ENCODE data around the gene C6orf52.
"Not testable (repeated sequence)": the region's sequence is repeated elsewhere in the genome, so short reads cannot be mapped to it uniquely, and the experiment has no call there.

Gene C6orf52

GRCh38 chr6:10695086-10695657 lies 756 bp upstream of the C6orf52 start:
- FAIRE-seq, result no peak

DNA sequence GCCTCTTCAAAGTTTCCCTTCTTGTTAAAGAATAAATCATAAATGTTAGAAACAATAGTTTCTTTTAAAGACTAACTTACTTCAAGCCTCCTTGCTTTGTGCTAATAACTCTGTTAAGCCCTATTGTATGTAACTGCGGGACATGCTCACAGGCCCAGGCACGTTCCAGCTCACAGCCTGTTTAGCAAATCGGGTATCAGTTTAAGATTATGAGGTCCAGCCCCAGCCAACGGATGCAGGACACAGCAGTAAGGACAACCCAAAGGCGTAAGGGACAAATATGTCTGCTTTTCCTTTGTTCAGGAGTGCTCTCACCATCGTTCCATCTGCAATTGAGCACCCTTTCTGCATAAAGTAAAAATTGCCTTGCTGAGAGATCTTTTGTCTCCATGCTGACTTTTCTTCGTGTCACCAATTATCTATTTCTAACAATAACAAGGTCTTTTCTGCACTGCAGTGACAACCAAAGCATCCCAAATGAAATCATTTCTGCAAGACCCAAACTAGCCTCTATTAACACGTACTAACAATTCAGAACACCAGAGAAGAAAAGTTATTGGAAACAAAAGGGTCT lies 1.4 kb downstream of the C6orf52 start:
- no peak for FAIRE-seq

DNA sequence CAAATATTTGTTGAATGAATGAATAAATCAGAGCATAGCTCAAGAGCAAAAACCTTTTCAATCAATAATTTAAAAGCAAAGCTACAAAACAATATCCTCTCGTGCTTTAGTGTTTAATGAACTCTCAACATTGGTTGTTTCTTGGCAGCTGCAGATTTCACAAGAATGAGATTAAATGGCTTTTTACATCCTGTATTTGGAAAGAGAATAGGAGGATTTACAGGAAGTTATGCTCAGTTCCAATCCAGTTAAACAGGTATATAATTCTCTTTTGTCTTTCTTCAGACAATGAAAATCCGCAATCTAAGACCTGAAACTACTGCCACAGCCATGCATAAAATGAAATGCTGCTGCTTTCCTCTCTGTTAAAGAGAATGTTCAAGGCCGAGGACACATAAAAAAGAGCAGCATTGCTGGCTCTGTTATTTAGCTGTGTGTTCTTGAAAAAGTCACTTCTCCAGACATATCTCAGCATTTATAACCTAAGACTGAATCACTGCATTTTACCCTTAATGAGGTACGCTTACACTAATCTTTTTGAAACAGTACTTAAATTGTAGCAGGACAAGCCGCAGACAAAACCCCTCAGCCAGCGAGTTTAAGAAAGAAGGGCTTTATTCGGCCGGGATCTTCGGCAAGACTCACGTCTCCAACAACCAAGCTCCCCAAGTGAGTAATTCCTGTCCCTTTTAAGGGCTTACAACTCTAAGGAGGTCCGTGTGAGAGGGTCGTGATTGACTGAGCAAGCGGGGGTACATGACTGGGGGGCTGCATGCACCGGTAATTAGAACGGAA lies 3.6 kb downstream of the C6orf52 start:
- no peak for FAIRE-seq

GRCh38 chr6:10687582-10687981 lies 6.8 kb downstream of the C6orf52 start:
- FAIRE-seq, result no peak

- no peak for FAIRE-seq
Observed at GRCh38 chr6:10686901-10687300, 7.5 kb downstream of the C6orf52 start.

DNA sequence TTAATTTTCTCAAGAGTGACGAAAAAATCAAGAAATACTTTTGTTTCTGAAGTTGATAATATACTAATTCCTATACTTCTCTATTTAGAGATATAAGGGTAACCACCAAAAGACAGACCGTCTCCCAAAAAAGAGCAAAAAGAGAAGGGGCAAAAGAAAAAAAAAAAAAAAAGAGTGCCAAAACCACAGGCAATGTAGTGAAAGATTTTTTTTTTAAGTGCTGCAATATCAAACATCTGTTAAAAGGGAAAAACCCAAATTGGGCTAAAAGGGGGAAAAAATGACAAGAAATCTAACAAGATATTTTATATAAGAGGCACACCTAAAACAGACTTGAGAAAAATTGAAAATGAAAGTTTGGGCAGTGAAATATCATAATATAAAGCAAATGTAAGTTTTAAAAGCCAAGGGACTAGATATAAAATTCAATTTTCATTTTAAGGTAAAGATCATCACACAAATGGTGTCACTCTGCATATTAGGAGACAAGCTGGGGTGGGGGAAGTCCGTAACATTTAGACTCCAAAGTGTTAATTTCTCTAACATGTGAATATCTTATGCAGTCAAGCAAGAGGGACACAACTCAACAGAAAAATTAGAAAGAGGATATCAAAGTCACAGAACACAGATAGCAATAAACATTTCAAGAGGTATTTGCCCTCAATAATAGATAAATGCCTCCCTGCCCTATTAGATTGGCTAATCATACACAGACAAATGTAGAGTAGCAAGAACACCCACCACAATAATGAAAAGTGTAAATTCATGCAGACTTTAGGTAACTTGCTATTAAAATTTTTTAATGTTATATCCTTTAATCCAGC lies 9.1 kb downstream of the C6orf52 start:
- FAIRE-seq, result no peak

DNA sequence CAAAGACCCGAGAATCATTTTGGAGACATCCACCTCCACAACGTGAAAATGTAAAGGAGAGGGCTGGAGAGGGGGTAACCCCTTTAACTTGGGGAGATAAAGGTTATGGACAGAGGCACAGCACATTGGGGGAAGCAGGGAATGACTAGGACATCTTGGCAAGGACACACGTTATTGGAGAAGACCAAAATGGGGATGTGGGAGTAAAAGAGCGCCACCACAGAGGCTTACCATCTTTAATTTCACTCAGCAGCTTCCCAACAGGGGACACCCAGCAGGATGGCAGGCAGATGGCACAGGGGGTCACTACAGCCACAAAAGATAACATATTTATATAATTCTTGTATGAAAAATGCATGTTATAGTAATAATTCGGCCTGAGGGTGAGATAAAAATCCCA lies 9.8 kb downstream of the C6orf52 start:
- no peak for FAIRE-seq

DNA sequence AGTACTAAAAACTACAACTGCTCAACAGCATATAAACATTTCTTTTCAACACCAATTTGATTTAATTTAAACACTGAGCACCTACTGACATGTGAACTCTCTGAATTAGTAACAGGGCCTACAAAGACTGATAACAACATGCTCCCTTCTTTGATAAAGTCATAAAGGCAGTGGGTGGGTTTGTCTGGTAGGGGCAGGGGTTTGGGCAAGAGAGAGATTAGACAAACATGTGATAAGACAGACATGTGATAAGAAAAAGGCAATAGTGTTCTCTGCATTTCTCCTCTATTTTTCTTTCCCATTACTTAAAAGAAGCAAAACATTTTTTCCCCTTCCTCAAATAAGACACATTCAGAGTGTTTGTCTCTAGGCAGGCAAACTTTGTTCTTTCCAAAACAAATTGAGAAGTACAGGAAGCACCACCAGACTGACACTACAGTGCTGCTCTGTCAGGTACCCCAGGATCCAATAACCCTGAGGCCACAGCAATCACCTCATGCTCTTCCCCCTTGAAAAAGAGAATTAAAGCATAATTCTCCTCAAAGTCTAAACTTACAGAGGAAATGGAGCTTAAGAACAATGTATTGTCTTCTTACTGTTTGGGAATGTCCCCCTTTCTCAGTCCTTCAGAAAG lies 11.9 kb downstream of the C6orf52 start:
- FAIRE-seq, result no peak

DNA sequence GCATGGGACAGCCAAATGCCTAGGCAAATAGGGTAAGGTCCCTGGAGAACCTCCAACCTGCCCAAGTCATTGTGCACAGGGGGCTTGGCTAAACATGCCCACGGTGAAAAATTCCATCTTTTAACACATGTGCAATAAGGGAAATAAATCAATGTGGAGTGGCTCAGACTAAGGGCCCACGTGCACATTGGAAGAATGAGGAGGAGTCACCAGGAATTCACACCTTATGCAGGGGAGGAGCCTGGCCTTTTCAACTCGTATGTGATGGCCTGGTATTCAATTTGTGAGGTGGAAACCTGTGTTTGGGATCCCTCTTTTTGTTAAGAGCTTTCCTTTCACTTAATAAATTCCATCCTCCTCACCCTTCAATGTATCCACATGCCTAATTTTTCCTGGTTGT lies 12.6 kb downstream of the C6orf52 start:
- no peak for FAIRE-seq

DNA sequence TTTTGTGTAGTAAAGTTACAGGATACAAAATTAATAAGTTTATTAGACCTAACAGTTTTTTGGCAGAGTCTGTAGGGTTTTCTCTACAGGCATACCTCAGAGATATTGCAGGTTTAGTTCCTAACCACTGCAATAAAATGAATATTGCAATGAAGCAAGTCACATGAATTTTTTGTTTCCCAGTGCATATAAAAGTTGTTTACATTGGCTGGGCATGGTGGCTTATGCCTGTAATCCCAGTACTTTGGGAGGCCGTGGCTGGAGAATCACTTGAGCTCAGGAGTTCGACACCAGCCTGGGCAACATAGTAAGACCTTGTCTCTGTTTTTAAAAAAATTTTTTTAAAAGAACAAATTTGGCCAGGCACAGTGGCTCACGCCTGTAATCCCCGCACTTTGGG lies 16.0 kb downstream of the C6orf52 start:
- no peak for FAIRE-seq

- no peak for FAIRE-seq
Observed at GRCh38 chr6:10676403-10676802, 18.0 kb downstream of the C6orf52 start.

DNA sequence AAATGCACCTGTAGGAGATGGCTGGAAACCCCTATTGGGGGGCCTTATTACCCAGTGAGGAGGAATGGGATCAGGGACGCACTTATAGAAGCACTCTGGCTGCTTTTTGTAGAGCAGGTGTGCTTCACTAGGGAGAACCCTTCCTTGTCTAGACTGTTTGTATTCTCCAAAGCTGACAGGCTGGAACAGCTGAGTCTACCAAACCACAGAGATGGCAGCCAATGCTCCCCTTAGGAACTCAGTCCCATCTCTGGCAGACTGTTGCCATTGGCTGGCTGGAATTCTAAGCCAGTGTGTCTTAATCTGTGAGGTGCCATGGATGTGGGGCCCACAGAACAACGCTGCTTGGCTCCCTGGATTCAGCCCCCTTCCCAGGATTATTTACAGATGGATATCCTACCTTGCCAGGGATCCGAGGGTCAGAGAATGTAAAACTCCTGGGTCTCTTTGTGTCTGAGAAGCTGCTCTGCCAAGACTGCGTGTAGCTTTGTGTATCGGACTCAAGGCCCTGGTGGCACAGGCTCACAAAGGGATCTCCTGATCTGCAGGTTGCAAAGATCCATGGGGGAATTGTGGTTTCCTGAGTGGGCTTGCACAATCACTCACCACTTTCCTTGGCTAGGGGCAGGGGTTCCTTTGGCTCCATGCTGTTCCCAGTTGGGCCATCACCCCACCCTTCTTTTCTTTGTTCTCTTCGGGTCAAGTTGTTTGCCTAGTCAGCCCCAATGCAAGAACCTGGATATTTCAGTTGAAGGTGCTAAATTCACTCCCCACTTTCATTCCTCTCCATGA lies 26.1 kb downstream of the C6orf52 start:
- no peak for FAIRE-seq

DNA sequence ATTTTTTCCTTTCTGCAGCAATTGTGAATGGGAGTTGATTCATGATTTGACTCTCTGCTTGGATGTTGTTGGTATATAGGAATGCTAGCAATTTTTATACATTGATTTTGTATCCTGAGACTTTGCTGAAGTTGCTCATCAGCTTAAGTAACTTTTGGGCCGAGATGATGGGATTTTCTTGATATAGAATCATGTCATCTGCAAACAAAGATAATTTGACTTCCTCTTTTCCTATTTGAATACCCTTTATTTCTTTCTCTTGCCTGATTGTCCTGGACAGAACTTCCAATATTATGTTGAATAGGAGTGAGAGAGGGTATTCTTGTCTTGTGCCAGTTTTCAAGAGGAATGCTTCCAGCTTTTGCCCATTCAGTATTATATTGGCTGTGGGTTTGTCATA lies 28.8 kb downstream of the C6orf52 start:
- not testable (repeated sequence) for FAIRE-seq

GRCh38 chr6:10662742-10663141 lies 31.7 kb downstream of the C6orf52 start:
- FAIRE-seq, result no peak

GRCh38 chr6:10662207-10662606 lies 32.2 kb downstream of the C6orf52 start:
- no peak for FAIRE-seq

DNA sequence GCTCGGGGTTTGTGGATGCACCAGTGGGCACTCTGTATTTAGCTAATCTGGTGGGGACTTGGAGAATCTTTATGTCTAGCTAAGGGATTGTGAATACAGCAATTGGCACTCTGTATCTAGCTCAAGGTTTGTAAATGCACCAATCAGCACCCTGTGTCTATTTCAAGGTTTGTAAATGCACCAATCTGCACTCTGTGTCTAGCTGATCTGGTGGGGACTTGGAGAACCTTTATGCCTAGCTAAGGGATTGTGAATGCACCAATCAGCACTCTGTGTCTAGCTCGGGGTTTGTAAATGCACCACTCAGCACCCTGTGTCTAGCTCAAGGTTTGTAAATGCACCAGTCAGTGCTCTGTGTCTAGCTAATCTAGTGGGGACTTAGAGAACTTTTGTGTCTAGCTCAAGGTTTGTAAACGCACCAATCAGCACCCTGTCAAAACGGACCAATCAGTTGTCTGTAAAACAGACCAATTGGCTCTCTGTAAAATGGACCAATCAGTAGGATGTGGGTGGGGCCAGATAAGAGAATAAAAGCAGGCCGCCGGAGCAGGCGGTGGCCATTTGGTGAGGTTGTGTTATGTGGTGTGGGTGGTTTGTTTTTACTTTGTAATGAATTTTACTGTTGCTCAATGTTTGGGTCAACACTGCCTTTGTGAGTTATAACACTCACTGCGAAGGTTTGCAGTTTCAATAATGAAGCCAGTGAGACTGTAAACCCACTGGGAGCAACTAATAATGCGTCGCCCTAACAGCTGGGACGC lies 33.8 kb downstream of the C6orf52 start:
- not testable (repeated sequence) for FAIRE-seq

- no peak for FAIRE-seq
Observed at GRCh38 chr6:10659699-10660348, 34.6 kb downstream of the C6orf52 start.

GRCh38 chr6:10658910-10659698 lies 35.3 kb downstream of the C6orf52 start:
- no peak for FAIRE-seq

GRCh38 chr6:10655508-10656055 lies 38.8 kb downstream of the C6orf52 start:
- FAIRE-seq, result no peak

- no peak for FAIRE-seq
Observed at GRCh38 chr6:10644225-10644624, 50.2 kb downstream of the C6orf52 start.

Measured in A204.1 (cell line).